ENCODE measurements around the gene C15orf40. TPM values are rescaled to one million over a fixed set of nuclear protein-coding genes. Genes with fewer than 3 reads are reported as not detected.
A peak's percentile ranks its signal among the peaks of the same experiment; 100 is the strongest.

Gene C15orf40
- total RNA-seq, 4 donors from 2014 or later, result 8.6 to 28.2 (median 22.5) TPM

DNA sequence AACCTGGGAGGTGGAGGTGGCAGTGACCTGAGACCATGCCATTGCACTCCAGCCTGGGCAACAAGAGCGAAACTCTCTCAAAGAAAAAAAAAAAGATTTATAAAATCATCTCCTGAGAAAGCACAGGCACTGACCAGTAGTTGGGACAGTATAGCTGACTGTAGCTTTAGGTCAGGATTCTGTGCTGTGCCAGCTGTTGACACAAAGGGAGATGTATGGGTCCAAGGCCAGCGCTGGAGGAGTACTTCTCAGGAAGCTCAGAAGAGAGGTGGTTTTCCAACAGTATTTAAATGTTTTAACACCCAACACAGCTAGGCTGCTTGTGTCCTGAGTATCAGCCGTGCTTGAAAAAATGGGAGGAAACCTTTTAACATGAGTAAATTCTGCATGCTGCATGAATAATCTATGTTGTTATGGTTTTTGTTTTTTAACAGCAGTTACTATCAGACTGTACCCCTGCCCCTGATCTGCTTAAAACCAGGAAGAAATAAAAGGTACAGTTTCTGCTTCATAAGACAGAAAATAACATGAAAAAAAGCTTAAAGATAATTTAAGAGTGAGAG is 18.9 kb downstream of the C15orf40 start:
- intact Hi-C loops (cut with DNase I; ENCODE audit: low total_unique reads), result no loop called here
- 88 to 94% methylated on average over 3 of the region's 3 CpGs for WGBS, 2 donors

DNA sequence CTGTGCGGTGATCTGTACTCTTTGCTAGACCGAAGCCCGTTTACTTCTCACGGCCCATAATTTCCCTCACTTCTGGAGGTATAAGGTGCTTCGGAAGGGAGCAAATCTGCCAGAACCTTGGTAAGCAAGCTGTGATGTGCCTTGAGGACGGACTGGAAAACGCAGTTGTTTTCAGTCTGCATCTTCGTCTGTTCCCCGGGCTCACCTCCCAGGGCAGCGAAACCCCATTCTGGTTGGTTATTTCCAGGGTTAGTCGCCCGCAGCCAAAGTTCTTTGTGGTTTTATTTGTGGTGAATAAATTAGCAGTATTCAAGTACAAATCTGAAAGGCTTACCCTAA is 25.0 kb downstream of the C15orf40 start:
- H3K4me3 ChIP-seq (ENCODE audit: low read depth, poor library complexity, severe bottlenecking), result peak overlapping the region; percentile 53
- 0 to 2% methylated on average over 11 to 12 of the region's 12 CpGs for WGBS, 2 donors
- DNase-seq (ENCODE audit: low spot score in 2 of 2), result no peak
- TF ChIP-seq, protein P1, sequence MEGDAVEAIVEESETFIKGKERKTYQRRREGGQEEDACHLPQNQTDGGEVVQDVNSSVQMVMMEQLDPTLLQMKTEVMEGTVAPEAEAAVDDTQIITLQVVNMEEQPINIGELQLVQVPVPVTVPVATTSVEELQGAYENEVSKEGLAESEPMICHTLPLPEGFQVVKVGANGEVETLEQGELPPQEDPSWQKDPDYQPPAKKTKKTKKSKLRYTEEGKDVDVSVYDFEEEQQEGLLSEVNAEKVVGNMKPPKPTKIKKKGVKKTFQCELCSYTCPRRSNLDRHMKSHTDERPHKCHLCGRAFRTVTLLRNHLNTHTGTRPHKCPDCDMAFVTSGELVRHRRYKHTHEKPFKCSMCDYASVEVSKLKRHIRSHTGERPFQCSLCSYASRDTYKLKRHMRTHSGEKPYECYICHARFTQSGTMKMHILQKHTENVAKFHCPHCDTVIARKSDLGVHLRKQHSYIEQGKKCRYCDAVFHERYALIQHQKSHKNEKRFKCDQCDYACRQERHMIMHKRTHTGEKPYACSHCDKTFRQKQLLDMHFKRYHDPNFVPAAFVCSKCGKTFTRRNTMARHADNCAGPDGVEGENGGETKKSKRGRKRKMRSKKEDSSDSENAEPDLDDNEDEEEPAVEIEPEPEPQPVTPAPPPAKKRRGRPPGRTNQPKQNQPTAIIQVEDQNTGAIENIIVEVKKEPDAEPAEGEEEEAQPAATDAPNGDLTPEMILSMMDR (IDR thresholded peaks at IDR 0.05), result no peak
- no peak for TF ChIP-seq POLR2A (IDR thresholded peaks at IDR 0.05)
- intact Hi-C loops (cut with DNase I; ENCODE audit: low total_unique reads), result no loop called here

More for the DNA sequence above, 18.9 kb downstream of the C15orf40 start:
- TF ChIP-seq, protein P1 (IDR thresholded peaks at IDR 0.05), result no peak
- no peak for TF ChIP-seq POLR2A (IDR thresholded peaks at IDR 0.05)
- no peak overlapping the region for H3K4me3 ChIP-seq (ENCODE audit: low read depth, poor library complexity, severe bottlenecking)
- DNase-seq (ENCODE audit: low spot score in 2 of 2), result no peak

DNA sequence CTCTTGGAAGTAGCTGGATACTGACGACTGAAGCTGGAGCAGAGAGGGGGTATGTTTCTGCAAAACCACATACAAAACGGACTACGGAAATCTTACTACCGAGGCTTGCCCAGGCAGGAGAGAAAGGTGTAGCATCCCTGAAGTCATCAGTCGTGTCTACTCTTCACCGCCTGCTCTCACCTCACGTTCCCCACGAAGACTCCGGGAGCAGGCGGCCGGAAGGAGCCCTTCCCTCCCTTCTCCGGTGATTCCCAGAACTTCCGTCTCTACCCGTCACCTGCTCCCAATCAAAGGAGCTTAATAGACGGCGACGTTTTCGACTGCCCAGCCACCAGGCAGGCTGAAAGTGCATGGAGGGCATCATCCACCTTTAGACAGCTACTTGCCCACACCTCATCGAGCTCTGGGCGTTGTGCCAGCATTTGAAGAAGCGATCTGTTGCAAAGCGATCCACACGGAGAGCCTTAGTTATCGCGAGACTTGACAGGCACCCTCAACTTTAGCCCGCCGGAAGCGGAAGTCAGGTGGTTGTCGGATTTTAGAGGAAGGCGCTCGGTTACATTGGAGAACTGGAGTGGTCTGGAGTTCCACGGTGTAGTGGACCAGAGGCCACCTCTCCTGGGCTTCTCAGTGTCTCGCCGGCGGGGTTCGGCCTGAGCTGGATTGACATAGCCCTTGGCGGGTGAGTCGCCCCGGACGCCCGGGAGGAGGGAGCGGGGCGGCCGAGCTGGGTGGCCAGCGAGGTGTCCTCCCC is 25.6 kb downstream of the C15orf40 start, which contains the start of gene RAMAC:
Gene RAMAC (plus strand): TSS at position 523 of the 754 bp plus-strand sequence. CDS start 2,809 bp downstream, outside the sequence.
- H3K4me3 ChIP-seq (ENCODE audit: low read depth, poor library complexity, severe bottlenecking), result peak within 1 kb of the TSS; percentile 53
- intact Hi-C loops (cut with DNase I; ENCODE audit: low total_unique reads), result no loop called here
- peak in 1 of 2 donors; percentile 8 for TF ChIP-seq POLR2A (IDR thresholded peaks at IDR 0.05)
- TF ChIP-seq, protein P1 (IDR thresholded peaks at IDR 0.05), result no peak
- 1% methylated on average over 36 to 45 of the region's 45 CpGs for WGBS, 2 donors
- DNase-seq (ENCODE audit: low spot score in 2 of 2), result peak; percentile 93 to 98

DNA sequence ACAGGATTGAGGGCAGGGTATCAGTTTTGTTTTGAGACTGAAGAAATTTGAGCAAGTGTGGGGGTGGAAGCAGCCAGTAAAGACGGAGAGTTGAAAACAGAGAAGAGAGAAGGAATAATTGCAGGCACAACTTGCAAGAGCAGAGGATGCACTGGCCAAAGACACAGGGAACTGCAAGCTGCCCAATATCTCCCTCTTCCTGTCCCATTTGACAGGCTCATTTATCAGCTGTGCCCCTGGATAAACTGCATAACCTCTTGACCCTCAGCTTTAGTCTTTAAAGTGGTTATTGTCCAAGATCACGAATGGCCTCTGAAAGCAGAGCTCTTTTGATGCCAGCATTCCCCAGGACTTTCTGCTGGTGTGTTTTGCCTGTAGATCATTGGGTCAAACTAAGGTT is 30.5 kb downstream of the C15orf40 start:
- no peak overlapping the region for H3K4me3 ChIP-seq (ENCODE audit: low read depth, poor library complexity, severe bottlenecking)
- 44 to 57% methylated on average over 2 of the region's 2 CpGs for WGBS, 2 donors
- intact Hi-C loops (cut with DNase I; ENCODE audit: low total_unique reads), result no loop called here
- no peak for TF ChIP-seq POLR2A (IDR thresholded peaks at IDR 0.05)
- TF ChIP-seq, protein P1 (IDR thresholded peaks at IDR 0.05), result no peak
- no peak for DNase-seq (ENCODE audit: low spot score in 2 of 2)

DNA sequence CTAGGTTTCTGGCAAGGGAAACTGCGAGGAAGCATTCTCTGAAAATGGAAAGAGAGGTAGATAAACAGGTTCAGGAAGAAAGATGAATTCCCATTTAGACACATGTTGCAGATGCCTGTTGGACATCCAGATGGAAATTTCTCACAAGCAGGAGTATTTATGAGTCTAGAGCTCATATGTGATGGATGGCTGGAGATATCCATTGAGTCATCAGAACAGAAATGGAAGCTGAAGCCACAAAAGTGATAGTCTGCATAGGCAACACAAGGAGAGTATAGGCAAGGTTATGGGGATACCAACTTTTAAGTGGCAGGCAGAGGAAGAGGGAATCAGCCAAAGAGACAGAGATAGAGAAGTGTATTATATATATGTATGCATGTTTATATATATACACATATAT is 31.7 kb downstream of the C15orf40 start:
- intact Hi-C loops (cut with DNase I; ENCODE audit: low total_unique reads), result no loop called here
- no peak overlapping the region for H3K4me3 ChIP-seq (ENCODE audit: low read depth, poor library complexity, severe bottlenecking)
- DNase-seq (ENCODE audit: low spot score in 2 of 2), result no peak
- no peak for TF ChIP-seq POLR2A (IDR thresholded peaks at IDR 0.05)
- TF ChIP-seq, protein P1 (IDR thresholded peaks at IDR 0.05), result no peak
- WGBS, 2 donors, result 87 to 94% methylated on average over 1 of the region's 1 CpG
